Breast epithelium (tissue), 3 donors: ENCODE measurements around the gene ZNF208.

Source experiments
- CTCF ChIP-seq, 3 donors: fragments of 450-650 bp; IDR thresholded peaks; one replicate each; pipeline ENCODE4 v1.5.1; 2016 to 2017; ENCODE audit warnings: antibody characterized with exemption in 3 of 3, mild to moderate bottlenecking in 3 of 3, moderate library complexity in 3 of 3
- POLR2A ChIP-seq: fragments of 450-650 bp; IDR thresholded peaks from one replicate; pipeline ENCODE4 v1.6.1; 2016; ENCODE audit warnings: antibody characterized with exemption, mild to moderate bottlenecking, moderate library complexity
- POLR2AphosphoS5 ChIP-seq, 3 donors: sonication (generic); formaldehyde crosslinking; IDR thresholded peaks; one replicate each; pipeline ENCODE4 v1.6.1; 2017; ENCODE audit warnings: antibody characterized with exemption in 3 of 3

- TF ChIP-seq CTCF (IDR thresholded peaks at IDR 0.05): no peak
- TF ChIP-seq POLR2A: no peak
- TF ChIP-seq POLR2AphosphoS5 (IDR thresholded peaks at IDR 0.05): no peak
These were observed 95.3 kb downstream of the ZNF208 start for GRCh38 chr19:21915411-21915810.
